ENCODE results near the gene FAM217B. TPM values are rescaled to one million over a fixed set of nuclear protein-coding genes. Genes with fewer than 3 reads are reported as not detected.

The FAM217B gene
- total and polyA plus RNA-seq, 2 of the 8 experiments (the other 6 are each of a cell fraction or from before 2014, with no cell fraction given) = 5.4 to 28.5 TPM

- Histone ChIP-seq H3K27ac (ENCODE audit: low read depth, low read length) (no peak overlapping the region), H2AK5ac (ENCODE audit: low read depth, low read length) (no peak overlapping the region), H2BK5ac (ENCODE audit: low read depth, low read length) (no peak overlapping the region), H3K79me2 (ENCODE audit: control insufficient read depth in 1 of 2, insufficient read depth in 2 of 2, low read length in 2 of 2) (0 out of 4 replicates have a peak, but pooled peaks cover 0 to 3% of the 10 kb centered on the region in 2 experiments), H2BK20ac (ENCODE audit: low read length) (no peak overlapping the region), H2BK15ac (ENCODE audit: low read length) (no peak overlapping the region), H3K23ac (ENCODE audit: insufficient read length) (no peak overlapping the region), H3K18ac (ENCODE audit: extremely low read depth, low read length) (no peak overlapping the region), H2AFZ (ENCODE audit: low read length) (no peak overlapping the region), H3K56ac (replicated peaks; ENCODE audit: insufficient read length, low read depth, low read length) (no peak overlapping the region), H2BK120ac (replicated peaks; ENCODE audit: low read depth, low read length) (no peak overlapping the region), H3K4me3 (ENCODE audit: extremely low read depth in 1 of 4, insufficient read depth in 2 of 4, low read depth in 3 of 4, low read length in 4 of 4) (no peak overlapping the region), H2BK12ac (ENCODE audit: low read depth, low read length) (no peak overlapping the region), H3K36me3 (ENCODE audit: control insufficient read depth in 2 of 4, insufficient read depth in 4 of 4, low read length in 3 of 4) (peaks cover 0 to 7% (median 1%) of the 10 kb centered on the region in 4 experiments; a peak in 3 of 8 replicates), H4K8ac (ENCODE audit: extremely low read depth, insufficient read depth, low read length) (no peak overlapping the region), H4K20me1 (replicated peaks in 1 of 2; ENCODE audit: control insufficient read depth in 1 of 2, insufficient read depth in 2 of 2, low read length in 2 of 2) (peaks cover 0 to 2% of the 10 kb centered on the region in 2 experiments), H3K23me2 (ENCODE audit: low read depth, low read length) (no peaks in the 10 kb centered on the region), H3K9me3 (ENCODE audit: insufficient read depth in 2 of 2, low read depth in 1 of 2, low read length in 1 of 2) (no peaks in the 10 kb centered on the region), H3K4me1 (replicated peaks in 1 of 4; ENCODE audit: control insufficient read depth in 3 of 4, insufficient read depth in 4 of 4, low read length in 3 of 4) (peaks cover 0 to 2% (median 0%) of the 10 kb centered on the region in 4 experiments; a peak in 1 of 7 replicates), H3K4me2 (ENCODE audit: insufficient read depth in 1 of 2, low read depth in 2 of 2, low read length in 2 of 2) (no peak overlapping the region), H4K5ac (ENCODE audit: insufficient read length, low read depth, low read length) (no peak overlapping the region), H3K14ac (ENCODE audit: insufficient read length) (no peak overlapping the region), H3K79me1 (ENCODE audit: low read depth, low read length) (no peaks in the 10 kb centered on the region), H3K4ac (replicated peaks; ENCODE audit: insufficient read length, low read depth, low read length) (no peak overlapping the region), H3K27me3 (replicated peaks in 1 of 4; ENCODE audit: control insufficient read depth in 3 of 4, extremely low read depth in 1 of 4, insufficient read depth in 3 of 4, low read length in 3 of 4) (no peaks in the 10 kb centered on the region), H3K9ac (replicated peaks in 1 of 4; ENCODE audit: extremely low read depth in 1 of 4, low read depth in 3 of 4, low read length in 3 of 4) (no peak overlapping the region; a peak in 1 of 7 replicates), H4K91ac (replicated peaks; ENCODE audit: insufficient read length, low read length) (no peak overlapping the region)
- POLR2A ChIA-PET (ENCODE audit: partially characterized antibody) = interaction anchor here (0.7 to 1.4 kb wide), 3 partner anchors 9 to 434 kb away, joined by 3 read pairs; partner anchors contain the start of genes FAM217B and PPP1R3D
- 74% methylated on average over 7 of the region's 7 CpGs; no CpG with 5 or more reads in 1 of the 2 experiments for WGBS, 2 experiments (ENCODE audit: extremely low coverage in 1 of 2, insufficient coverage in 1 of 2, insufficient read length in 1 of 2, insufficient replicate concordance in 2 of 2, low coverage in 1 of 2, low lambda C conversion rate in 2 of 2, missing lambda C conversion rate in 1 of 2)
- CTCF ChIA-PET (ENCODE audit: partially characterized antibody) = interaction anchor here (0.6 to 2.5 kb wide), 15 partner anchors 9 to 516 kb away, joined by 3 to 14 read pairs (median 5); partner anchors contain the start of genes CDH26, FAM217B and PPP1R3D
- no peak for DNase-seq (ENCODE audit: low read depth in 1 of 2, low spot score in 2 of 2)
- no peak for FAIRE-seq
- TF ChIP-seq SIX5 (IDR thresholded peaks at IDR 0.05; ENCODE audit: low read depth, low read length) (no peak), RXRA (IDR thresholded peaks at IDR 0.05; ENCODE audit: insufficient read depth, low read depth, low read length) (no peak), MAX (IDR thresholded peaks at IDR 0.05) (no peak), CBX8 (IDR thresholded peaks at IDR 0.05; ENCODE audit: borderline replicate concordance, low read depth, low read length) (no peak), GABPA (IDR thresholded peaks at IDR 0.05; ENCODE audit: borderline replicate concordance, insufficient read depth, low read length) (no peak)
Measured at GRCh38 chr20:59948828-59949720, 8.9 kb downstream of the FAM217B start.

All from H1 (cell line).